Esophagus squamous epithelium (tissue), 4 donors: ENCODE data around the gene ZMYND19.

ENCODE experiments used
- CTCF ChIP-seq, 6 experiments: fragments of 450-650 bp in 4 of 6; fragments of 200-600 bp in 2 of 6; sonication (generic) in 2 of 6; IDR thresholded peaks; one replicate each; pipeline ENCODE4 v1.5.1; 2016 to 2019; ENCODE audit warnings: antibody characterized with exemption in 6 of 6, mild to moderate bottlenecking in 4 of 6, moderate library complexity in 4 of 6
- POLR2A ChIP-seq, 4 donors: fragments of 450-650 bp; IDR thresholded peaks; one replicate each; pipeline ENCODE4 v1.6.1; 2017; ENCODE audit warnings: antibody characterized with exemption in 4 of 4, mild to moderate bottlenecking in 4 of 4, moderate library complexity in 3 of 4

- TF ChIP-seq CTCF (IDR thresholded peaks at IDR 0.05) (no peak), POLR2A (IDR thresholded peaks at IDR 0.05) (no peak)
Observed at GRCh38 chr9:137547687-137548543, 42.4 kb downstream of the ZMYND19 start.
